ENCODE results near the gene SAMD4B.
"Not testable (repeated sequence)": the region's sequence is repeated elsewhere in the genome, so short reads cannot be mapped to it uniquely, and the experiment has no call there.

SAMD4B gene

GRCh38 chr19:39333507-39333906, 8.7 kb upstream of the SAMD4B start:
- no peak for DNase-seq (ENCODE audit: extremely low read depth in 1 of 2, low read depth in 1 of 2)

DNA sequence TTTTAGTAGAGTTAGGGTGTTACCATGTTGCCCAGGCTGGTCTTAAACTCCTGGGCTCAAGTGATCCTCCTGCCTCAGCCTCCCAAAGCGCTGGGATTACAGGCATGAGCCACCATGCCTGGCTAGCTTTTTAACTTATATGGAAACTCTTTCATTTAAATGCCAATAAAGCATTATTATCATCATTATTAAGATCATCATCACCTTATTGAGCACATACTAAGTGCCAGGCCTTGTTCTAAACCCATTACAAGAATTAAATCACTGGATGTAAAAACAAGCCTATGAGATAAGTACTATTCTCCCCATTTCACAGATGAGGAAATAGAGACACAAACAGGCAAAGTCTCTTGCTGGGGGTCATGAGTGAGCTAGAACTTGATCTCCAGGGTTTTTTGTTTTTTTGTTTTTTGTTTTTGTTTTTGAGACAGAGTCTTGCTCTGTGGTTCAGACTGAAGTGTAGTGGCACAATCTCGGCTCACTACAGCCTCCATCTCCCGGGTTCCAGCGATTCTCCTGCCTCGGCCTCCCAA, 7.7 kb upstream of the SAMD4B start:
- no peak for DNase-seq (ENCODE audit: extremely low read depth in 1 of 2, low read depth in 1 of 2)

DNA sequence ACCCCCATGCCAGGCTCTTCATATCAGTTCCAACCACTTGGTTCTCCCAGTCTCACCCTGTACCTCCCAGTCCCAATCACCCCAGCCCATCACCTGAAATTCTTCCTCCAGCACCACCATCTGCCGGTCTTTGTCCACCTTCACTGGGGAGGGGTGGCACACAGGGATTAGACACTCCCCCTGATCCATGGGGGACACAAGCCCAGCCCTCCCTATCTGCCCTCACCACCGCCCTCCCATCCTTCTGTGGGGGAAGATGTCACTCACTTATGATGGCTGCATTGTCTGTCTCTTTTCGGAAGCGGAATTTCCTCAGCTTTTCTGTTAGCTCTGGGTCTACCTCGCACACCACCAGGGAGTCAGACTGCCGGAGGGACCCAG, 7.1 kb upstream of the SAMD4B start:
- DNase-seq (ENCODE audit: extremely low read depth in 1 of 2, low read depth in 1 of 2), result no peak

DNA sequence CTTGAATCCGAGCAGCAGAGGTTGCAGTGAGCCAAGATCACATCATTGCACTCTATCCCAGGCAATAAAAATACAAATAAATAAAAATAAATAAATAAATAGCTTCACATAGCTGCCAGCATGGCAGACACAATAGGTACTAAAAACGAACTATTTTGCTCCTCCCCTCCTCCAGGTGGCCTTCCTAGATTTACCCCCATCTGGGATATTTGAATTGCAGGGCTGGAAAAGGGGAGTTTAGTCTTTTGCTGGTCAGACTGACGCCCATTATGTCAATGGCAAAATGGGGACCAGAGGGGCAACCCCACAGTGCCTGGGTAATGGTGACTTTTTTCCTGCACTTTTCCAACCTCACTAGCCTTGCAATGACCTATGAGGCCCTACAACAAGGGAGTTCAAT, 5.7 kb upstream of the SAMD4B start:
- no peak for DNase-seq (ENCODE audit: extremely low read depth in 1 of 2, low read depth in 1 of 2)

GRCh38 chr19:39339674-39340073, 2.5 kb upstream of the SAMD4B start:
- DNase-seq (ENCODE audit: extremely low read depth in 1 of 2, low read depth in 1 of 2), result no peak

- DNase-seq (ENCODE audit: extremely low read depth in 1 of 2, low read depth in 1 of 2), result not testable (repeated sequence)
Observed at GRCh38 chr19:39340156-39340555, 2.1 kb upstream of the SAMD4B start.

GRCh38 chr19:39341129-39341718, 997 bp upstream of the SAMD4B start:
- DNase-seq (ENCODE audit: extremely low read depth in 1 of 2, low read depth in 1 of 2), result no peak

DNA sequence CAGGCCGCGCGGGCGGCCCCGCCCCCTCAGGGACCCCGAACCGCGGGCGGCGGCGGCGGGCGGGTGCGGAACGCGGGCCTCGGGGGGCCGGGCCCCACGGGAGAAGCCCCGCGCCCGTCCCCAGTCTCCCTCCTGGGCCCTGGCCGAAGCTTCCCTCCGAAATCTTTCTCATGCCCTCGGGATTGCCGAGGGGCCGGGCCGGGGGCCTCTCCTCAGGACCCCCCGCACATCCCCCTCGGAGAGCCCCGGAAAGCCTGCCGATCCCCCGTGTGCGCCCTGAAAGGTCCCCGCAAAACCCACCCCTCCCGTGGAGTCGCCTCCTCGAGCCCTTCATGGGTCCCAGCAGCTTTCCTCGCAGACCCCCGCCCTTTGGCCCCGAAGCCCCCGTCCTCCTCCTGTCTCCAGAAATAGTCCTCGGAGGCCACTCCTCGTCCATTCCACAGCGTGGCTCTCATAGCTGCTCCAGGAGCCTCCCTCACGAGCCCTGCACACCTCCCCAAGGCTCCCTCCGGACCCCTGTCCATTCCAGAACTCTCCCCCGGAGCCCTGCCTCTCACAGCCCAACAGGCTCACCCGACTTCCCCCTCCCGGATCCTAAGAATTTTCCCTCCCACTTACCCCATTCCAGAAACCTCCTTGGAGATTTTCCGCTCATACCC, 555 bp downstream of the SAMD4B start:
- no peak for DNase-seq (ENCODE audit: extremely low read depth in 1 of 2, low read depth in 1 of 2)

- no peak for DNase-seq (ENCODE audit: extremely low read depth in 1 of 2, low read depth in 1 of 2)
Observed at GRCh38 chr19:39345956-39346355, 3.7 kb downstream of the SAMD4B start.

DNA sequence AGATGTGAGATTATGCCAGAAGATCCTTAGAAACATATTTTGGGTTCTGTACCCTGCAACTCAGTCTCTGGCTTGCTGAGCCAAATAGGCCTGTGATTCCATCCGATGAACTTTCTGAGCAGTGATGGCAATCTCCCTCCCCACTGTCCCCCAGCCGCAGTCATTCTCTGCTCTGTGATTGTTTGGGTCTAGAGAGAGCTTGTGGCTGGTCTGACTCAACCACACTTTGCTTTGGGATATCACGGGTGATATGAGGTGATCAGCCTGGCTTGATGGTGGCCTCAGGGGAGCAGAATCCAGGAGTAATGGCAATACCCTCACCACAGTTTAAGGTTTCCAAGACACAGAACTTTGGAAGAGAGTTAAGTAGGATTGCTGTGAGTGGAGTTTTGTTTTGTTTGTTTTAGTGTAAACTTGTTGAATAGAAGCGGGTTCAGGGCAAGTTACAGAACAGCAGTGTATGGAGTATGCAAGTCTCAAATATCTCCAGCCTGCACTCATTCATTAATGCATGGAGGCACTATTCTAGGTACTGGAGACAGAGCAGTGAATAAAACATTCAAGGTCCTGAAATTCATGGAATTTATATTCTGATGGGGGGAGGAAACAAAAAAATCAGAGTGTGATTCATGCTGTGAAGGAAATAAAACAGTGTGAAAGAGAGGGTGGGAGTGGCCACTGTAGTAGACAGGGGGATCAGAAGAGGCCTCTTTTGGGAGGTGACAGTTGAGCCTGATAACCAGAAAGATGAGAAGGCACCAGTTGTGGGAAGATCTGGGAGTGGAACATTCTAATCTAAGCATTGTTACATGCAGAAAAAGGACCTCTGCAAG, 5.3 kb downstream of the SAMD4B start:
- DNase-seq (ENCODE audit: extremely low read depth in 1 of 2, low read depth in 1 of 2), result no peak

GRCh38 chr19:39349326-39349725, 7.1 kb downstream of the SAMD4B start:
- DNase-seq (ENCODE audit: extremely low read depth in 1 of 2, low read depth in 1 of 2), result no peak

- no peak for DNase-seq (ENCODE audit: extremely low read depth in 1 of 2, low read depth in 1 of 2)
Observed at GRCh38 chr19:39350156-39350555, 7.9 kb downstream of the SAMD4B start.

GRCh38 chr19:39351537-39352064, 9.4 kb downstream of the SAMD4B start:
- no peak for DNase-seq (ENCODE audit: extremely low read depth in 1 of 2, low read depth in 1 of 2)

GRCh38 chr19:39352381-39353255, 10.4 kb downstream of the SAMD4B start:
- no peak for DNase-seq (ENCODE audit: extremely low read depth in 1 of 2, low read depth in 1 of 2)

DNA sequence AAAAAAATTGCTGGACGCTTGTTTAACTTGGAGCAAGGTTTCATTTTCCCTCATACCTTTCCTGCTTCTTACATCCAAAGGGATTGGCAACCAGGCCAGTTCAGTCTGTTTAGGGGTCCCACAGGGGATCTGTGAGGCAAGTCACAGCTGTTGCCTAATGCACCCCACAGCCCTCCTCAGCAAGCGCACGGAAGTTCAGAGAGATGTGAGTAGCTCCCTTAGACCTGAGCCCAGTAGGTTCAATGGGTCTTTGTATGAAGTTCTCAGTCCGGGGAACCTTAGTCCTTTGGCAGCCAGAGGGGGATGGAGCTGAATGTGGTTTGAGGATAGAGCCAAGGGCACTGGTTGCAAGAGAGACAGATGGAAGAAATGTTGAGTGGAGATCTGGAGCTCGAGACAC, 13.0 kb downstream of the SAMD4B start:
- no peak for DNase-seq (ENCODE audit: extremely low read depth in 1 of 2, low read depth in 1 of 2)

DNA sequence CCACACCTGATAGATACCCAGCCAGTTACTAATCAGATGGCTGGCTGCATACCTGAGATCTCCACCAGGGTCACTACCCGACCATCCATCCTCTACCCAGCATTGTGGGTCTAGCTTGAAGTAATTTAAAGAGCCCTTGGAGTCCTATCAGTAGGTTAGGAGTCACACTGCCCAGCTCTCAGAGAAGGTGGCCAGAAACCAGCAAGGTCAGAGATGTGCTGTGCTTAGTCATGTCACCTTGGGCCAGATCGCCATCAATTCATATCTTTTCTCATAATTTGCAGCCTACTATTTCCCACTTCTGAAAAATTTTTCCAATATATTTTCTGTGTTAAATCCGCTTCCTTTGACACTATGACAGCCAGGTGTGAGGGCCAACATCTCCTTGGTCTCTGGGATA, 13.9 kb downstream of the SAMD4B start:
- no peak for DNase-seq (ENCODE audit: extremely low read depth in 1 of 2, low read depth in 1 of 2)

DNA sequence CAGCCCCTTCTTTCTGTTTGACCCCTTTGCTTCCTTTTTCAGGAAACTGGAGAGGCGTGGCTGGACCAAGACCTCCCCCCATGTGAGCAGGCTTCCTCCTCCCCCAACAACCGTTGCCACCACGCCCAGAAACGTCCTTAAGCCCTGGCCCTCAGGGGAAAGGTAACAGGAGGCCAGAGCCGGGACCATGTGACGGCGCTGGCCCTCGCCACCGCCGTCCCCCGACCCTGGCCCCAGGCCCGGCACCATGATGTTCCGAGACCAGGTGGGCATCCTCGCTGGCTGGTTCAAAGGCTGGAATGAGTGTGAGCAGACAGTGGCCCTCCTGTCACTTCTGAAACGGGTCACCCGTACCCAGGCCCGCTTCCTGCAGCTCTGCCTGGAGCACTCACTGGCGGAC, 14.4 kb downstream of the SAMD4B start:
- DNase-seq (ENCODE audit: extremely low read depth in 1 of 2, low read depth in 1 of 2), result no peak

DNA sequence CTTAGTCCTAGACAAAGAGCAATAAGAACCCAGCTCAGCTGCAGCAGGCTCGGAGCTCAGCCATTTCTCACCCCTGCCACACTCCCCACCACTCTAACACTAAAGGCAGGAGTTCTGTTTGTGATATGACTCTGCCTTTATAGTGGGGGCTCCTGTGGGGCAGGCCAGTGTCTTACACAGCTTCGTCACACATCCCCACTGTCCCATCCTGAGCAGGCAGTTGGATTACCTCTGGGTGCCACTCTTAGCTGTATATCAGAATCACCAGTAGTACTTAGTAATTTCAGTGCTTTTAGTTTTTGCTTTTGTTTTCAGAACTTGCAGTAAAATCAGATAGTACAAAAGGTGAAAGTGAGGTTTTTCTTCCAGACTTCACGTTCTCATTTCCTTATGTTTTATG, 16.8 kb downstream of the SAMD4B start:
- DNase-seq (ENCODE audit: extremely low read depth in 1 of 2, low read depth in 1 of 2), result no peak

- DNase-seq (ENCODE audit: extremely low read depth in 1 of 2, low read depth in 1 of 2), result no peak
Observed at GRCh38 chr19:39360599-39360998, 18.4 kb downstream of the SAMD4B start.
